SK-N-MC (cell line): ENCODE measurements around the gene CYFIP1.

Source experiments
- DNase-seq: peaks from one replicate; pipeline ENCODE4 v3.0.0-alpha.2; 2011; ENCODE audit warnings: low read depth, low spot score
- H3K27ac ChIP-seq: fragments of 200-600 bp; sonication (generic); 2 replicates; pipeline ENCODE4 v1.5.1; 2016; ENCODE audit warnings: mixed run types
- H3K36me3 ChIP-seq: fragments of 200-600 bp; sonication (generic); 2 replicates; pipeline ENCODE4 v1.6.1; 2017; ENCODE audit warnings: antibody characterized with exemption, low read length, mixed read lengths; ENCODE audit not compliant: insufficient read depth
- H3K4me3 ChIP-seq: fragments of 200-600 bp; sonication (generic); 2 replicates; pipeline ENCODE4 v1.5.1; 2016
- H3K9ac ChIP-seq: fragments of 200-600 bp; sonication (generic); 2 replicates; pipeline ENCODE4 v1.8.0; 2017; ENCODE audit warnings: mixed run types, mixed read lengths; ENCODE audit not compliant: insufficient read length
- H3K9me3 ChIP-seq: fragments of 200-600 bp; sonication (generic); 2 replicates; pipeline ENCODE4 v1.6.1; 2017; ENCODE audit warnings: low read depth, mild to moderate bottlenecking, antibody characterized with exemption, low read length, moderate library complexity, mixed read lengths
- EZH2 ChIP-seq: fragments of 200-600 bp; sonication (generic); IDR thresholded peaks from one replicate; pipeline ENCODE4 v1.6.1; 2017; ENCODE audit warnings: antibody characterized with exemption
- FOXP2 ChIP-seq: optimal IDR thresholded peaks from 2 replicates; pipeline ENCODE3; 2011; ENCODE audit warnings: mild to moderate bottlenecking, moderate library complexity; ENCODE audit not compliant: insufficient read depth; ENCODE audit errors: extremely low read length, control extremely low read depth
- POLR2AphosphoS5 ChIP-seq: IDR thresholded peaks from 2 replicates; pipeline ENCODE4 v1.6.1; 2012; ENCODE audit warnings: mild to moderate bottlenecking, low read depth, low read length, borderline replicate concordance

The CYFIP1 gene

GRCh38 chr15:22950256-22950990 lies 29.7 kb downstream of the CYFIP1 start:
- H3K9me3 ChIP-seq, result no peaks in the 10 kb centered on the region
- H3K4me3 ChIP-seq, result no peak overlapping the region
- peak overlapping the region; percentile 85; the same call in 1 of the 2 replicates for H3K27ac ChIP-seq
- no peaks in the 10 kb centered on the region for H3K36me3 ChIP-seq
- TF ChIP-seq POLR2AphosphoS5 (no peak), FOXP2 (no peak), EZH2 (no peak)
- H3K9ac ChIP-seq, result no peak overlapping the region
- no peak for DNase-seq

- Histone ChIP-seq H3K9ac (peak overlapping the region; percentile 58), H3K4me3 (peak overlapping the region; percentile 68), H3K27ac (peak overlapping the region; percentile 85), H3K36me3 (no peaks in the 10 kb centered on the region; the same call in 1 of the 2 replicates), H3K9me3 (no peaks in the 10 kb centered on the region)
- DNase-seq, result peak; percentile 28
- TF ChIP-seq FOXP2, result peak; percentile 23
- TF ChIP-seq EZH2, result no peak
- TF ChIP-seq POLR2AphosphoS5, result no peak; the same call in 1 of the 2 replicates
Measured at GRCh38 chr15:22949074-22949547, 31.1 kb downstream of the CYFIP1 start.

GRCh38 chr15:22948056-22948455 lies 32.1 kb downstream of the CYFIP1 start:
- Histone ChIP-seq H3K9ac (no peak overlapping the region), H3K36me3 (peaks cover 8% of the 10 kb centered on the region; the same call in 1 of the 2 replicates), H3K27ac (peak overlapping the region; percentile 80), H3K4me3 (peak overlapping the region; percentile 68; the same call in 1 of the 2 replicates), H3K9me3 (no peaks in the 10 kb centered on the region)
- TF ChIP-seq POLR2AphosphoS5 (no peak), FOXP2 (no peak), EZH2 (no peak)
- DNase-seq, result no peak

- Histone ChIP-seq H3K4me3 (no peak overlapping the region), H3K36me3 (peaks cover 15% of the 10 kb centered on the region; the same call in 1 of the 2 replicates), H3K9ac (no peak overlapping the region), H3K9me3 (no peaks in the 10 kb centered on the region), H3K27ac (no peak overlapping the region)
- TF ChIP-seq POLR2AphosphoS5 (no peak), EZH2 (no peak), FOXP2 (no peak)
- DNase-seq, result no peak
Measured at GRCh38 chr15:22947101-22948000, 32.8 kb downstream of the CYFIP1 start.

GRCh38 chr15:22945071-22945470 lies 35.1 kb downstream of the CYFIP1 start:
- Histone ChIP-seq H3K4me3 (no peak overlapping the region), H3K27ac (no peak overlapping the region), H3K9me3 (no peaks in the 10 kb centered on the region), H3K36me3 (peaks cover 18% of the 10 kb centered on the region; the same call in 1 of the 2 replicates), H3K9ac (no peak overlapping the region)
- no peak for DNase-seq
- TF ChIP-seq EZH2 (no peak), FOXP2 (no peak), POLR2AphosphoS5 (no peak)

GRCh38 chr15:22944651-22945050 lies 35.5 kb downstream of the CYFIP1 start:
- TF ChIP-seq EZH2 (no peak), FOXP2 (no peak), POLR2AphosphoS5 (no peak)
- no peak overlapping the region for H3K27ac ChIP-seq
- H3K9ac ChIP-seq, result no peak overlapping the region
- H3K4me3 ChIP-seq, result no peak overlapping the region
- no peak for DNase-seq
- peaks cover 18% of the 10 kb centered on the region; the same call in 1 of the 2 replicates for H3K36me3 ChIP-seq
- no peaks in the 10 kb centered on the region for H3K9me3 ChIP-seq

GRCh38 chr15:22942877-22943276 lies 37.3 kb downstream of the CYFIP1 start:
- no peak overlapping the region for H3K27ac ChIP-seq
- H3K9ac ChIP-seq, result no peak overlapping the region
- TF ChIP-seq FOXP2 (no peak), EZH2 (no peak), POLR2AphosphoS5 (no peak)

GRCh38 chr15:22942306-22942855 lies 37.8 kb downstream of the CYFIP1 start:
- H3K9me3 ChIP-seq, result no peaks in the 10 kb centered on the region
- no peak for DNase-seq
- TF ChIP-seq POLR2AphosphoS5, result no peak
- no peak for TF ChIP-seq EZH2
- no peak for TF ChIP-seq FOXP2
- H3K9ac ChIP-seq, result no peak overlapping the region
- H3K4me3 ChIP-seq, result no peak overlapping the region
- peaks cover 22% of the 10 kb centered on the region; the same call in 1 of the 2 replicates for H3K36me3 ChIP-seq
- no peak overlapping the region for H3K27ac ChIP-seq

More at GRCh38 chr15:22942877-22943276, 37.3 kb downstream of the CYFIP1 start:
- H3K4me3 ChIP-seq, result no peak overlapping the region
- H3K36me3 ChIP-seq, result peaks cover 22% of the 10 kb centered on the region; the same call in 1 of the 2 replicates
- DNase-seq, result no peak
- H3K9me3 ChIP-seq, result no peaks in the 10 kb centered on the region
